HG02870 (cell line): ENCODE data around the gene CENPM.

Experiments
- ATAC-seq: cut with Tn5 transposase; IDR thresholded peaks from one replicate; pipeline ENCODE4 v1.9.1; 2021; ENCODE audit warnings: mild to moderate bottlenecking, moderate library complexity; ENCODE audit not compliant: unreplicated experiment

The CENPM gene

DNA sequence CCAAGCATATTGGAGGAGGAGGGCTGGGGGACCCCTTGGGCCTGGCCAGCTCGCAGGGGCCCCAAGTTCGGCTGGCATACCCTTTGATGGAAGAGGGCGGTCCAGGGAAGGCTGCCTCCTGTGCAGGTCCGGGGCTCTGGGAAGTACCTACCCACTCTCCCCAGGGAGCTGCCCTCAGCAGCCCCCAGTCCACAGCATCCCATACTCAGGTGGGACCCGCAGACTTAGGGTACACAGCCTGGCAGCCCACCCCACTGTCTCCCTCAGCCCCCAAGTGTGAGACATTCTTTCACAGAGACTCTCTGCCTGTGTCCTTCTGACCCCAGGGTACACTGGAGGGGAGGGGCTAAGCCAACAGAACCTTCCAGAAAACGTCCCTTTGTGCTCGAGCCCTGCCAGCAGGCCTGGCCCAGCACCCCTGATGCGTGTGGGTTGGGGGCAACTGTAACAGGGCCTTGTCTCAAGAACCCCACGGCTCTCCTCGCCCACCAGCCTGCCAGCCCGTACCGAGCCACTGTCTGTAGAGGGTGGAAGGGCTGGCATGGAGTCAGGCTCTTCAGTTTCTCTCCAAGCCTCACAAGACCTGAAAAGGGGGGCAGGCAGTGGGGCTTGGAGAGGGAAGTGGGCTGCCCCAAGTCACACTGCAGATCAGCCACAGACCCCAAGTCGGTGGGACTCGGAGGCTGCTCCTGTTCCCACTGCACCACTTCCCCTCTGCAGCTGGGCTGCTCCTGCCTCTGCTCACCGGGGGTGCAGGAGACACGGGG, 13.4 kb downstream of the CENPM start:
- ATAC-seq = no peak

DNA sequence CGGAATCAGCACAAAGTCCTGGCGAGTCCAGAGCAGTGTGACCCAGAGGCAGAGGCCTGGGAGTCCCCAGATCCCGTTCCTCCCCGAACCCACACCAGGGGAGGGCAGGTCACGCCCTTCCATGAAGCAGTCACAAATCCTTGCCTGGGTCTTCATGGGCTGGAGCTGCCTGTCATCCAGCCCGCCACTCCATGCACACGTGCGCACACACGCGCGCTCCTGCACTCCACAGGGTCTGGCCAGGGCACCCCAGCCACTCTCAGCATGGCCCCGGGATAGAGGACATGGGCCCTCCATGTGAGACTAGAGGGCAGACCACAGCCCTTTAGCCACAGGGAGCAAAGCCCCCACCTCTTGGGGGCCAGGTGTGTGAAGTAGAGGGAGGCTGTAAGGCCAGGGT, 14.6 kb downstream of the CENPM start:
- ATAC-seq = no peak

DNA sequence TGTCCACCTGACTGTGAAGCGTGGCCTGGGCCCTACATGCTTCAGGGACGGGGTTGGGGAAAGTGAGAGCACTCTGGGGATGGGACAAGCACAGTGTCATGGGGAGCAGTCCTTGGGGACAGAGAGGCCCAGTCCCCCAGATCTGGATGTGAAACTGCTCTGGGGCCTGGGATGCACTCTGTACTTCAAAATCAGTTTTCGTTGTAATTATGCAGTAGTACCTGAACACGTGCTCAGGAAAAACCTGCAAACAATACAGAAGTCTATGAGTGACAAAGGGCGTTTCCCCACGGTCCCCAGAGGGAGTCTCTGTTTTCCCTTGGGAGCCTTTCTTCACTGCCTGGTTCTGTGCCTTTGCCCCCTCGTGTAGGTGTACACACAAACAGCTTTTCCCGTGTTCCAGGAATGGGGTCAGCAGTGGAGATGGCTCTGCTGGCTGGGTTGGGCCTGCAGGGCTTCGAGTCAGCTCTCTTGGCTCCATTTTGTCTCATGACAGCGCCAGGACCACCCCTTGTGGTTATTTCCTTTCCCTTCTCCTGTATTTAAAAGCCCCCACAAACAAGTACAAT, 15.2 kb downstream of the CENPM start:
- ATAC-seq = no peak

DNA sequence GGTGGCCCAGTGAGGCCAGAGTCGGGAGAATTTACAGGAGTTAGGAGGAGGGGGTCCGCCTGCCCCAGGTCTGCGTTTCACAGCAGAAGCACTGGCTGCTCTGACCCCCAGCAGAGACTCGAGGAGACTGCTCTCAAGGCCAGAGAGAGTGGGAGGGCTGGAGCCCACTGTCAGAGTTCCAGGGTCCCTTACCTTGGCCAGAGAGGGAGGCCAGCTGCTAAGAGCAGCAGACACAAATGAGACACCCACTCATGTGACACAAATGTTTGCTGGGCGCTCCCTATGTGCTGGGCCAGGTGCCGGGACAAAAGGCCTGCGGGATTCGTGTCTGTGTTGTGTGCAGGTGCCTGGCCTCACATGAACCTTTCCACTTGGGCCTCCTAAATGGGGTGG, 17.5 kb downstream of the CENPM start:
- no peak for ATAC-seq

DNA sequence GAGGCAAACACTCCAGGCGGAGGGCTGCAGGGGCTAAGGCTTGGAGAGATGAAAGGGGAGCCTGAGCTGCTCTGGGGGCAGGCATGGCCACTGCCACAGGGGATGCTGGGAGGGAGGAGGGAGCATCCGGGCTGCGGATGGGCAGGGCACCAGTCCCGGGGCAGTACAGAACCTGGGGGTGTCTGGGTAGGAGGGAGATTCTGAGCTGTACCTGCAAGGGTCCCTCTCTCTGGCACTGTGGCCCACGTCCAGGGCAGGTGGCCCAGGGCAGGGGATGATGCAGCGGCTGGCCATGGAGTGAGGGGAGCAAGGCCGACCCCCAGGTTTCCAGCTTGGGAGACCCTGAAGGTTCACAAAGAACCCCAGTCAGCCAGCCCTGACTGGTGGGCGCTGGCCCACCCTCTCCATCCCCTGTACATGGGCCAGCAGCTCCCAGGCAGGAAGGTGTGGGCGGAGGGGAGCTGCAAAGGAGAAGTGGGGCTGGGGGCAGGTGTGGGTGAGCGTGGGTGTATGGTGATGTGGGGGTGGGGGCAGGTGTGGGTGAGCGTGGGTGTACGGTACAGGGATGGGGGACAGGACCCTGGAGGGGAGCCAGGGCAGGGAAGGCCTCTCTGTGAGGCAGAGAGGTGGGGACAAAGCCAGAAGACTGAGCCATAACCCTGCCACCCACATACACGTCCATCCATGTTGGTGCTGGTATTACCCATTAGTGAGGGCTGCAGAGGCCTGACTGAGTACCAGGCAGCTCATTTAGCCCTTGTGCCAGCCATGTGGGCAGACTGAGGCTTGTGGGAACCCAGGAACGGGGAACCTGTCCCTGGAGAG, 18.1 kb downstream of the CENPM start:
- ATAC-seq = no peak

DNA sequence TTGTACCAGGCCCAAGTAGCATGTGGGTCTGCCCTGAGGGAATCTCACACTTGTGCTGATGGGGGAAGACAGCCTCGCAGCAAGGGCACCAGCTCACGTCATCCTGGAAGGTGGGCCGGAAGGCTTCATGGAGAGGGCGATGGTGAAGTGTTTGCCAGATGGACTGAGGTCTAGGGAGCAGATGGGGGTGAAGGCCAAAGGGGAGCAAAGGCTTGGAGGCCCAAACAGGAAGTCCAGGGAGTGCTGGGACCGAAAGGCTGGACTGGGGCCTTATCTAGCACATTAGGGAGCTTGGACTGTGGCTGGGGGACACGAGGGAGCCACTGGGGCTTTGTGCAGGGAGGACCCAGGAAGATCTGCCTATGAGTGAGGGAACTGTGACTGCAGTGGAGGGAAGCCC, 19.1 kb downstream of the CENPM start:
- no peak for ATAC-seq

DNA sequence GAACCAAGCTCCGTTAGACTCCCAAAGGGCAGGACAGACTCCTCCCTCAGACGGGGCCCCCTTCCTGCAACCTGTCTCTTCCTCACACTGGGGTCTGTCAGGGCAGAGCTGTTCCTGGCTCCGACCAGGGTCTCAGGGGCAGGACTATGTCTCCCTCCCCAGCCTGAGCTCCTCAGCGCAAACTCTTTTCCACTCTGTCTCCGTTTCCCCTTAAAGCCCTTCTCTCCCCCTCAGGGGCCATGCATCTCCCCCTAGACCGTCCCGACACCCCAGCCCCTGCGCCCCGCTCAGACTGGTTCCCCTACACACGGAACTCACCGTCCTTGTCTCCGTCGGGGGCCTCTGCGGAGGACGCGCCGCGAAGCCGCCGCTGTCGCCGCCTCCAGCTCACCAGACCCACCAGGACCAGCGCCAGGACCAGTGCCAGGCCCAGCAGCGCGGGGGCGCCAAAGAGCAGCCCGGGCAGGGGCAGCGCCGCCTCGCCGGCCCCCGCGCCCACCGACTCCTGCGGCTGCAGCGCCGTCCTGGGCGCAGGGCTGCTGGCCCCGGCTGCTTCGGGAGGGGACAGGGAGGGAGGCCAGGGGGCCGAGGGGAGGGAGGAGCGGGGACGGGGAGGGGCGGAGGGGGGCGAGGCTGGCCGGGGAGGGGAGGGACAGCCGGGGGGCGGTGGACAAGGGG, 21.0 kb downstream of the CENPM start:
- no peak for ATAC-seq

DNA sequence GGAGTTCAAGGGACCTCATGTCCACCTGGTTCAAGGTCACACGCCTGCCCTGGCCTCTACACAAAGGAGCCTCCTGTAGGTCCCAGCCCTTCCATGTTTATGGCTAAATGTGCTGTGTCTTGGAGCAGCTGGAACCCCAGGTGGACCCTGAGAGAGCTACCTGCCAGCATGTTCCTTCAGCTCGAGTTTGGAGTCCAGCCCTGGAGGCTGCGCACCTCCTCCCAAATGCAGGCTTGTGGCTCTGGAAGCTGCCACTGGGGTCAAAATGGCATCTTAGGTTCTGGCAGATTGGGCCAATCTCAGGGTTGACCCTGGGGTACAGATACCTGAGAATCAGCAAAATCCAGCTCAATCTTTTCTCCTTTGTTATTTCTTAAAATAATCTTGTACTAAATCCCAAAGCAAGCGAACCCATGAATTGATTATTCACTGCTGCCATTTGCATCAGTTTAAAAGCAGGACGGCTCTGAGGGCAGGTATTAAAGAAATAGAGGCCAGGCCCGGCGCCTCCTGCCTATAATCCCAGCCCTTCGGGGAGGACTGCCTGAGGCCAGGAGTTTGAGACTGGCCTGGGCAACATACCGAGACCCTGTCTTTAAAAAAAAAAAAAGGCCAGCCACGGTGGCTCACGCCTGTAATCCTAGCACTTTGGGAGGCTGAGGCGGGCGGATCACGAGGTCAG, 23.2 kb downstream of the CENPM start:
- ATAC-seq = no peak

DNA sequence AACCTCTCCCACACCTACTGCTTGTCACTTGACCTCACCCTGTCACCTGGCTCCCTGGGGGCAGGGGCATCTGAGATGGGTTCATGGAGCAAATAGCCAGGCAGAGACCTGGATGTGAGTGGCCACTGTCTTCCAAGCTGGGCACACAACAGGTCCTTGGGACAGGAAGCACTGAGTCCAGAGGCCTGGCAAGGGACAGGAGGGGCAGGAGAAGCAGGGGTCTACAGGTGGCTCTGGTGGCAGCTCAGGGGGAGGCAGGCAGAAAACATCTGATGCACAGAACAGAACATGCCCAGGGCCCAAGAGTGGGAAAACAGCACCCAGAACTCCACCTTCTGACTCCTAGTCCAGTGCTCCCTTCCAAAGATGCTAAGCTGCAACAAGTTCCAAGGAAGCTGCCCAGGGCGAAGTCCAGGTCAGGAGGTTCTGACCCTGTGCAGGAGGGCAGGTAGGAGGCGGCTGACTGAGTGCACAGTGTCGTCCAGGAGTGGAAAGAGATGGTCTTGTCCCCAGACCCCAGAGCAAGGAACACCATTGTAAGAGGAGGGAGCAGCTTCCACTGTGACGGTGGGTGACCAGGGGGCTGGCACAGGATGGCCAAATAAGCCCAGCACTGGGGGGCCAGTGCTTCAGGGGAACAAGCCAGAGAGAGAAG, 23.9 kb downstream of the CENPM start:
- ATAC-seq = no peak

DNA sequence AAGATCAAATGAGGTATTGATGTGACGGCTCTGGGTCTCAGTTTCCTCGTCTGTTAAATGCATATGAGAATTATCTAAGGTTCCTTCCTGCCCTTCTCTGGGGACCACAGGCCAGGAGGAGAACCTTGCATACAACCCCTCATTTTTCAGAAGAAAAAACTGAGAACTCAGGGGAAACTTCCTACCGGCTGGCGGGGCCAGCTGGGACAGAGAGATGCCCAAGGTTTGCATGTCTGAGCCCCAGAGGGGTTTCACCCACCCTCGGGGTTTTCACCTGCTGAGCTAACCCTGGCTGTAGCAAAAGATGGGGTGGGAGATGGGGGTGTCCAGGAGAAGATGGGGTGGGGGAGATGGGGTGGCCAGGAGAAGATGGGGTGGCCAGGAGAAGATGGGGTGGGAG, 24.6 kb downstream of the CENPM start:
- ATAC-seq = no peak

DNA sequence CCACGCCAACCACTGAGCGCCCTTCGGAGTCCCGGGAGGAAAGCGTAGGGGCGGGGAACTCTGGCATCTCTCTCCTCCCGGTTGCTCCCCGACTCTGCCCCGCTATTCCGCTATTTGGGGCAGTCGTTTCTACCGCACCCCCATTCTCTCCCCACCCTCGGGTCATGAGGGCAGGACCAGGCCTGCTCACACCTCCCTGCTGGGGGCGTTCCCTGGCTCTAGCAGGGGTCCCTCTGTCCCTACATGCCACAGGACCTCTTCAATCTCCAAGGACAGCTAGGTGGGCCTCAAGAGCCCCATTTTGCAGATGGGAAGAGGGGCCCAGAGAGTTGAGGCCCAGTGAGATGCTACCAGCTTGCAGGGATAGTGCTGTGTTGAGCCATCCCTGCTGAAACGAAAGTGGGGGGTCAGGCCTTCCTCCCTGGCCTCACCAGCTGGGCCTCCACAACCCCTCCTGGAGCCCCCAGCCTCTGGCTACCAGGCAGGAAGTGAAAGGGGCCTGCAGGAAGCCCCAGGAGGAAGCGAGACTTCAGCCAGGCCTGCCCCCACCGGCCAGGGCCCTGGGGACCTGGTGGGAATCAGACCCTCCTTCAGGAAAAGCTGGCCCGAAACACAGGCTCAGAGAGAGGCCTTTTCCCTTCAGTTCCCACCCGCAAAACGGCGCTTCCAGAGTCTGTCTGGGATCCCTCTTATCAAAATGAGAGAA, 26.5 kb downstream of the CENPM start:
- no peak for ATAC-seq

DNA sequence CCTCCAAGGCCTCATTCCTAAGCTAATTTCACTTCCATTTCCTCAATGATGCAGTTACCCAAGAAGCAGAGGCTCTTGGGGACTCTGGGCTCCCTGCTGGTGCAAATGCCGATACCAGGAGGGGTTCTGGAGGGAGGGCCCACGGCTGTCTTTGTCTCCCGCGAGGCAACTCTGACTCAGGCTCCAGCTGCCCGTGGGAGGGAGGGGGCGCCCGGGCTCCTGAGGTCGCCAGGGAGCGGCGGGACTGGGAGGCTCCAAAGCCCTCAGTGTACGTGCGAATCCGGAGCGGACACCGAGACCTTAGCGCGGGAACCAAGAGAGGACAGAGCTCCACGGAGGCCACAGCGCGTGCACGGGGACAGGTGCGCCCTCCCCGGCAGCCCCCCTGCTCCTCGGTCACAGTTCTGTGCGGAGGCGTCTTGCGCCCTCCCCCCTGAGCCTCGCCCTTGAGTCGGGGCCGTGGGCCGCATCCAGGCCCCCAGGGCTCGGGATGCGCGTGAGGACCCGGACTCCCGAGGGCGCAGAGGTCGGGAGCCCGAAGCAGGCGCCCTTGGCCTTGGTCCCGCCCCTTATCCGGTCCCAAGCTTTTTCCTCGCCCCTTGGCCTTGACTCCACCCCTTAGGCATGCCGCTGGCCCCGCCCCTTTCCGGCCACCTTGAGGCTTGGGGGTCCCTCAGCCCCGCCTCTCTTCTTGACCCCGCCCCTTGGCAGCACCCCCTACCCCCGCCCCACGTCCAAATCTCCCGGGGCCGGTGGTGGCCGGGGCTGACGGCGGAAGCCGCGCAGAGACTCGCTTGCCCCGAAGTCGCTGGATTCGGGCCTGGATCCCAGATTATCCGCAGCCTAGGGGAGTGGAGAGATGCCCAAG, 27.4 kb downstream of the CENPM start:
- ATAC-seq = peak; percentile 52

DNA sequence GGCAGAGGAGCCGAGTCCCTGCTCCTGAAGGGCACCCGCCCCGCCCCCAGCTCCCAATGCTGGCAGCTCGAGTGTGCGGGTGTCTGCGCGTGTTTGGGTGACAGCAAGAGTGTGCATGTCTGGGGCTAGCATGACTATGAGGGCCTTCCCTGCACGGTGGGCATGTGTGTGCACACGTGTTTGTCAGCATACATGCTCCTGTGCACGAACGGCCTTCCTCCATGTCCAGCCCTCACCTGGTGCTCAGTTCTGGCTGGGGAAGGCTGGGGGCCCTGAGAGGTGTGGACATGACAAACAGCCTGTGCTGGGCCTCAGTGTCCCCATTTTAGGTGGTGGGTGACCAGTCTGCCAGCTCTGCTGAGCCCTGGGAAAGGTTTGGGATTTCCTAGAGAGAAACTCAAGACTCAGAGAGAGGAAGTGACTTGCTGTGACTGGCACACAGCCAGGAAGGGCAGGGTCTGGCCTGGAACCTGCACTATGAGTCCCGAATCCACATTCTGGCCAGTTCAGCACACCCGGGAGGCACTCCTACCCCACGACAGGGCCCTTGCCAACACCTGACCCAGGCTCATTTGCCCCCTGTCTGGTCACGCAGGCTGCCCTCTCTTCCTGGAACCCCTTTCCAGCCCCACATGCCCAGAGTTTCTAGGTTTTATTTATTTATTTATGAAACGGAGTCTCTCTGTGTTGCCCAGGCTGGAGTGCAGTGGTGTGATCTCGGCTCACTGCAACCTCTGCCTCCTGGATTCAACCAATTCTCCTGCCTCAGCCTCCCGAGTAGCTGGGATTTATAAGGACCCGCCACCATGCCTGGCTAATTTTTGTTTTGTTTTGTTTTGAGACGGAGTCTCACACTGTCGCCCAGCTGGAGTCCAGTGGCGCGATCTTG, 28.8 kb downstream of the CENPM start:
- no peak for ATAC-seq

DNA sequence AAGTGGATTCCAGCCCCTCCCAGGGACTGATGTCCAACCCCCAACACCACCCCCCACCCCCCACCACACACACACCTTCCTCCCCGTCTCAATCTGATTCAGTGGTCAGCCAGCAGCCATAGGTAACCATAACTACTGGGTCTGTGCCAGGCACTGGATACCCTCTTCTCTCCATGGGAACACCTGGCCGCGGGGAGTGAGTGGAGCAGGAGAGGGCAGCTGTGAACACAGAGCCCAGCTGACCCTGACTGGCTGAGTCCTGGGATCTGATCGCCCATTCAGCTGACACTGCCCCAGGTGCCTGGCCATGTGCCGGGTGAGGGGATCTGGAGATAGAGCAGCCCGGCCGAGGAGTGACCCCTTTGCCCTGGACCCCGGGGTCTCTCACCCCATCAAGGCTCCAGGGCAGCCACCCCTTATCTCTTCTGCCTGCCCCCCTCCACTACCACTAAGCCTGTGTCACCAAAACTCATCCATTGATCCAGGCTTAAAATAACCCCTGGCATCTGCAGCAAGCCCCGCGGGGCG, 29.5 kb downstream of the CENPM start:
- no peak for ATAC-seq

DNA sequence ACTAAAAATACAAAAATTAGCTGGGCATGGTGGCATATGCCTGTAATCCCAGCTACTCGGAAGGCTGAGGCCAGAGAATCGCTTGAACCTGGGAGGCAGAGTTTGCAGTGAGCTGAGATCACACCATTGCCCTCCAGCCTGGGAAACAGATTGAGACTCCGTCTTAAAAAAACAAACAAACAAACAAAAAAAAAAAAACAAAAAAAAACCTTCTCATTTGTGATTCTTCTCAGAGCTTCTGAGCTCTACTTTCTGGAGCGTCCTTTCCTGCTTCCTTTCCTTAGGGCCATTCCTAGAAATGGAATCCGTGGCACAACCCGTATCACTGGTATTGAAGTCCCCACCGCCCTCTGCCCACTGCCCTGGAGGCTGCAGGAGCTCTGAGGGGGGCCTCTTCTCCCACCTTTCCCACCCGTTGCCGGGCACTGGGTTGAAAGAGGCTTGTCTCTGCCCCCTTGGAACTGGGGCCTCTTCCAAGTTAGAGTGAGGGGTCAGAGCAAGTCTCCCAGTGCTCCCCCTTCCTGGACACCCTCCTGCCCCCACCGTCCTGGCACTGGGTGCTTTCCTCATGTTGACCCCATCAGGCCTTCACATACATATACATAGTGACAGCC, 30.1 kb downstream of the CENPM start:
- no peak for ATAC-seq

DNA sequence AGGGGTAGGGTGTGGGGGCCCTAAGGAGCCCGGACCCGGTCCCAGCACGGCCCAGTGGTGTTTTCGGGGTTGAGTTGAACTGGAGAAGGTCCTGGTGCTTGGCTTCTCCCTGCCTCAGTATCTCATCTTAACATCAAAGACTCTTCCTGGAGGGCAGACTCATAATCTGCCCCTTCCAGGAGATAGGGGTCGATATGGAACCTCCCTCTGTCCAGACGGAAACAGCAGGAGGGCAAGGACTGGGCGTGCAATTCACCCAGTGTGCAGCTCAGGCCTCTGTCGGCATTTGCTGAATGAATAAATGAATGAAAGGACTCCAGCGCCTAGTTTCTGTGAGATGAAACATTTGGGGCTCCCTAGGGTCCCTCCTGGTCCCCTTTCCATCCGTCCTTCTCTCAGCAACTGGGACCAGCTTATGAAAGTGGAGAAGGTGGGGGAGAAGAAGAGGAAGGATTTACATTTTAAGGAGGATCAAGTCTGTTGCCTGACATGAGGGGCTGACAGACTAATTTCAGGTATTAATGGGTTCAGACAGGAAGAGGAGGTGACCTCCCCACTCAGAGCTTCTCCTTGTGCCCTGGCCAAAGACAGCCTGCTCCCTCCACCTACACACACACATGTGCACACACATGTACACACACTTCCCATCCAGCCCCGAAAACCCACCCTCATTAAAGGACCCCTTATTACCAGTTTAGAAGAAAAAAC, 31.0 kb downstream of the CENPM start:
- ATAC-seq = no peak
